ENCODE results near the gene MCU. TPM values are rescaled to one million over a fixed set of nuclear protein-coding genes. Genes with fewer than 3 reads are reported as not detected.

The MCU gene
- total and polyA plus RNA-seq, 2 donors (not counting 1 experiment from before 2014, with no cell fraction given) = 11.7 to 21.1 TPM

GRCh38 chr10:72653383-72654096 is 38.4 kb upstream of the MCU start:
- no peaks in the 10 kb centered on the region for H3K9me3 Mint-ChIP-seq (ENCODE audit: insufficient read depth)
- no peaks in the 10 kb centered on the region for H3K36me3 ChIP-seq (replicated peaks in 1 of 2; ENCODE audit: control extremely low read depth in 1 of 2, control insufficient read depth in 1 of 2, extremely low read depth in 1 of 2, insufficient read depth in 2 of 2, low read length in 1 of 2)
- peaks cover 0 to 3% of the 10 kb centered on the region in 2 donors for H3K4me1 ChIP-seq (ENCODE audit: control insufficient read depth in 2 of 2, insufficient read depth in 2 of 2, low read length in 2 of 2)
- H2AFZ ChIP-seq (ENCODE audit: insufficient read depth, low read depth, low read length, poor library complexity, severe bottlenecking) = no peak overlapping the region
- POLR2A ChIA-PET = no interaction called here
- H3K27ac Mint-ChIP-seq = no peak overlapping the region
- H3K27me3 ChIP-seq (replicated peaks in 1 of 4; ENCODE audit: control extremely low read depth in 1 of 4, control insufficient read depth in 3 of 4, insufficient read depth in 4 of 4, low read length in 3 of 4) = no peaks in the 10 kb centered on the region
- 85% methylated on average over 3 of the region's 6 CpGs for WGBS (ENCODE audit: insufficient coverage)
- H3K4me2 ChIP-seq (replicated peaks; ENCODE audit: low read depth, low read length, poor library complexity, severe bottlenecking) = no peak overlapping the region
- H3K4me3 ChIP-seq (ENCODE audit: control extremely low read depth in 1 of 5, extremely low read depth in 1 of 5, insufficient read depth in 1 of 5, low read depth in 2 of 5, low read length in 4 of 5) = no peak overlapping the region
- H3K9ac ChIP-seq (ENCODE audit: low read length) = no peak overlapping the region
- no peak overlapping the region for H3K4me3 Mint-ChIP-seq
- no peaks in the 10 kb centered on the region for H3K9me3 ChIP-seq (ENCODE audit: control extremely low read depth in 1 of 3, control insufficient read depth in 2 of 3, insufficient read depth in 1 of 3, low read length in 2 of 3)
- no peaks in the 10 kb centered on the region for H3K27me3 Mint-ChIP-seq
- CTCF ChIA-PET = interaction anchor here (1.4 kb wide), 1 partner anchor 35 kb away, joined by 3 read pairs; no protein-coding TSS in a partner anchor
- TF ChIP-seq, protein P1, sequence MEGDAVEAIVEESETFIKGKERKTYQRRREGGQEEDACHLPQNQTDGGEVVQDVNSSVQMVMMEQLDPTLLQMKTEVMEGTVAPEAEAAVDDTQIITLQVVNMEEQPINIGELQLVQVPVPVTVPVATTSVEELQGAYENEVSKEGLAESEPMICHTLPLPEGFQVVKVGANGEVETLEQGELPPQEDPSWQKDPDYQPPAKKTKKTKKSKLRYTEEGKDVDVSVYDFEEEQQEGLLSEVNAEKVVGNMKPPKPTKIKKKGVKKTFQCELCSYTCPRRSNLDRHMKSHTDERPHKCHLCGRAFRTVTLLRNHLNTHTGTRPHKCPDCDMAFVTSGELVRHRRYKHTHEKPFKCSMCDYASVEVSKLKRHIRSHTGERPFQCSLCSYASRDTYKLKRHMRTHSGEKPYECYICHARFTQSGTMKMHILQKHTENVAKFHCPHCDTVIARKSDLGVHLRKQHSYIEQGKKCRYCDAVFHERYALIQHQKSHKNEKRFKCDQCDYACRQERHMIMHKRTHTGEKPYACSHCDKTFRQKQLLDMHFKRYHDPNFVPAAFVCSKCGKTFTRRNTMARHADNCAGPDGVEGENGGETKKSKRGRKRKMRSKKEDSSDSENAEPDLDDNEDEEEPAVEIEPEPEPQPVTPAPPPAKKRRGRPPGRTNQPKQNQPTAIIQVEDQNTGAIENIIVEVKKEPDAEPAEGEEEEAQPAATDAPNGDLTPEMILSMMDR (IDR thresholded peaks at IDR 0.05) = no peak
- no peak for TF ChIP-seq EZH2 (IDR thresholded peaks at IDR 0.05; ENCODE audit: borderline replicate concordance, insufficient read depth, low read depth, low read length, poor library complexity, severe bottlenecking)
- DNase-seq = no peak
- H3K4me1 Mint-ChIP-seq = no peaks in the 10 kb centered on the region
- no peaks in the 10 kb centered on the region for H3K79me2 ChIP-seq (ENCODE audit: control insufficient read depth, insufficient read depth, low read length)
- H4K20me1 ChIP-seq (ENCODE audit: control insufficient read depth, insufficient read depth, low read length, poor library complexity, severe bottlenecking) = no peaks in the 10 kb centered on the region
- ATAC-seq (ENCODE audit: low read depth) = no peak
- H3K27ac ChIP-seq (ENCODE audit: low read length in 2 of 2) = no peak overlapping the region
- intact Hi-C loops (cut with micrococcal nuclease) = no loop called here

DNA sequence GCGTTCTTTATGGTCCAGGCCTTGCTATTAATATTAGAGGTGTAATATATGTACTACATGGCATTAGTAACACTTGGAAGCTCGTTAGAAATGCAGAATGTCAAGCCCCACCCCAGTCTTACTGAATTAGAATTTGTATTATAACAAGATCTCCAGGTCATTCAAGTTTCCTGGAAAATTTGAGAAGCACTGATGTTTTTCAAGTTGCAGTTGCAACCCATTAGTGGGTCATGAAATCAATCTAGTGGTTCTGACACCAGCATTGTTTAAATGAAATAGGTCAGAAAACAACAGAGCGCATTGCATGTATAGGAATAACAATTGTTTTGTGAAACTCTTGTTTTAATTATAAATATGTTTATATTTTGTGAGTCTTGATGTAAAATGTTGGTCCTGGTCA is 37.2 kb upstream of the MCU start:
- DNase-seq (no peak), ATAC-seq (ENCODE audit: low read depth) (no peak)
- ChIA-PET POLR2A (no interaction called here), CTCF (no interaction called here)
- peaks cover 3% of the 10 kb centered on the region for H3K27me3 Mint-ChIP-seq
- no peak overlapping the region for H3K4me3 ChIP-seq (ENCODE audit: control extremely low read depth in 1 of 5, extremely low read depth in 1 of 5, insufficient read depth in 1 of 5, low read depth in 2 of 5, low read length in 4 of 5)
- intact Hi-C loops (cut with micrococcal nuclease) = no loop called here
- no peak overlapping the region for H3K27ac ChIP-seq (ENCODE audit: low read length in 2 of 2)
- H3K27me3 ChIP-seq (replicated peaks in 1 of 4; ENCODE audit: control extremely low read depth in 1 of 4, control insufficient read depth in 3 of 4, insufficient read depth in 4 of 4, low read length in 3 of 4) = no peaks in the 10 kb centered on the region
- no peaks in the 10 kb centered on the region for H3K9me3 Mint-ChIP-seq (ENCODE audit: insufficient read depth)
- H3K9me3 ChIP-seq (ENCODE audit: control extremely low read depth in 1 of 3, control insufficient read depth in 2 of 3, insufficient read depth in 1 of 3, low read length in 2 of 3) = no peaks in the 10 kb centered on the region
- no peak overlapping the region for H2AFZ ChIP-seq (ENCODE audit: insufficient read depth, low read depth, low read length, poor library complexity, severe bottlenecking)
- H3K4me2 ChIP-seq (replicated peaks; ENCODE audit: low read depth, low read length, poor library complexity, severe bottlenecking) = no peak overlapping the region
- no peaks in the 10 kb centered on the region for H3K79me2 ChIP-seq (ENCODE audit: control insufficient read depth, insufficient read depth, low read length)
- H3K4me1 Mint-ChIP-seq = no peaks in the 10 kb centered on the region
- TF ChIP-seq EZH2 (IDR thresholded peaks at IDR 0.05; ENCODE audit: borderline replicate concordance, insufficient read depth, low read depth, low read length, poor library complexity, severe bottlenecking) = no peak
- TF ChIP-seq, protein P1 (IDR thresholded peaks at IDR 0.05) = no peak
- no peak overlapping the region for H3K27ac Mint-ChIP-seq
- no peaks in the 10 kb centered on the region for H4K20me1 ChIP-seq (ENCODE audit: control insufficient read depth, insufficient read depth, low read length, poor library complexity, severe bottlenecking)
- no peak overlapping the region for H3K9ac ChIP-seq (ENCODE audit: low read length)
- no CpG with 5 or more reads among the region's 3 CpGs for WGBS (ENCODE audit: insufficient coverage)
- H3K4me3 Mint-ChIP-seq = no peak overlapping the region
- H3K4me1 ChIP-seq (ENCODE audit: control insufficient read depth in 2 of 2, insufficient read depth in 2 of 2, low read length in 2 of 2) = no peaks in the 10 kb centered on the region
- no peaks in the 10 kb centered on the region for H3K36me3 ChIP-seq (replicated peaks in 1 of 2; ENCODE audit: control extremely low read depth in 1 of 2, control insufficient read depth in 1 of 2, extremely low read depth in 1 of 2, insufficient read depth in 2 of 2, low read length in 1 of 2)

Measured in B cell (primary cell).